SU-DHL-6 (cell line): ENCODE measurements around the gene STARD9.

Experiments
- EZH2phosphoT487 ChIP-seq: fragments of 200-600 bp; sonication (generic), shearing (Covaris generic); conservative IDR thresholded peaks from 2 replicates; pipeline ENCODE4 v1.6.1; 2018; ENCODE audit warnings: mild to moderate bottlenecking, antibody characterized with exemption, low read length, moderate library complexity, mixed read lengths
- TF ChIP-seq, protein P1 (sequence below): fragments of 200-600 bp; sonication (generic); IDR thresholded peaks from one replicate; pipeline ENCODE4 v1.5.1; 2017; ENCODE audit warnings: antibody characterized with exemption, mild to moderate bottlenecking, low read length, moderate library complexity; ENCODE audit not compliant: insufficient read depth, poor library complexity, severe bottlenecking

DNA sequence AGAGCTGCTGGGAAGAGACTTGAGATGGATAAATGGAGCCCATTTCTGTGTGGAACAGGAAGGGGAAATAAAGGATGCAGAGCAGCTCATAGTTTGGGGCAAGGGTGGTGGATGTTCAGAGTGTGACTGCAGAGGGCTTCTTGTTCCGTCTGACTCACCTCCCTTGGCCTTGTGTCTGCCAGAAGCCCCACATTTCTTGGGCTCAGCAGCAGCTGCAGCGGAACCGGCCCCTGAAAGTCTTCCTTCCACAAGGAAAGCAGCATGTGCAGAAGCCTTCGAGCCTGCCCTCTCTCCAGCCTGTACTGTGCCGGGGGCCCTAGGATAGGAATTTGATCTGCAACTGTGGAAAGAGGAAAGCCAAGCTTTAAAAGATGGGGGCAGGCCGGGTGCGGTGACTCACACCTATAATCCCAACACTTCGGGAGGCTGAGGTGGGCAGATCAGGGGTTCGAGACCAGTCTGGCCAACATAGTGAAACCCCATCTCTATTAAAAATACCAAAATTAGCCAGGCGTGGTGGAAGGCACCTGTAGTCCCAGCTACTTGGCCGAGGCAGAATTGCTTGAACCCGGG lies 150.0 kb downstream of the STARD9 start:
- TF ChIP-seq, protein P1, sequence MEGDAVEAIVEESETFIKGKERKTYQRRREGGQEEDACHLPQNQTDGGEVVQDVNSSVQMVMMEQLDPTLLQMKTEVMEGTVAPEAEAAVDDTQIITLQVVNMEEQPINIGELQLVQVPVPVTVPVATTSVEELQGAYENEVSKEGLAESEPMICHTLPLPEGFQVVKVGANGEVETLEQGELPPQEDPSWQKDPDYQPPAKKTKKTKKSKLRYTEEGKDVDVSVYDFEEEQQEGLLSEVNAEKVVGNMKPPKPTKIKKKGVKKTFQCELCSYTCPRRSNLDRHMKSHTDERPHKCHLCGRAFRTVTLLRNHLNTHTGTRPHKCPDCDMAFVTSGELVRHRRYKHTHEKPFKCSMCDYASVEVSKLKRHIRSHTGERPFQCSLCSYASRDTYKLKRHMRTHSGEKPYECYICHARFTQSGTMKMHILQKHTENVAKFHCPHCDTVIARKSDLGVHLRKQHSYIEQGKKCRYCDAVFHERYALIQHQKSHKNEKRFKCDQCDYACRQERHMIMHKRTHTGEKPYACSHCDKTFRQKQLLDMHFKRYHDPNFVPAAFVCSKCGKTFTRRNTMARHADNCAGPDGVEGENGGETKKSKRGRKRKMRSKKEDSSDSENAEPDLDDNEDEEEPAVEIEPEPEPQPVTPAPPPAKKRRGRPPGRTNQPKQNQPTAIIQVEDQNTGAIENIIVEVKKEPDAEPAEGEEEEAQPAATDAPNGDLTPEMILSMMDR = no peak
- TF ChIP-seq EZH2phosphoT487 = no peak
